ACC112 (cell line): ENCODE measurements around the gene MYH8.

Experiments
- H2AFZ ChIP-seq: fragments of 200-600 bp; sonication (generic); one replicate; pipeline ENCODE4 v1.6.0; 2017; ENCODE audit warnings: antibody characterized with exemption, low read length; ENCODE audit not compliant: unreplicated experiment
- H3K27ac ChIP-seq: fragments of 200-600 bp; sonication (generic); 2 replicates; pipeline ENCODE4 v1.5.1; 2014; ENCODE audit warnings: low read depth, mild to moderate bottlenecking, antibody characterized with exemption, low read length, moderate library complexity
- H3K27me3 ChIP-seq: fragments of 200-600 bp; sonication (generic); 2 replicates; pipeline ENCODE4 v1.6.1; 2014; ENCODE audit warnings: mild to moderate bottlenecking, antibody characterized with exemption, low read length, moderate library complexity, mixed read lengths; ENCODE audit not compliant: insufficient read depth
- H3K36me3 ChIP-seq: fragments of 200-600 bp; sonication (generic); 2 replicates; pipeline ENCODE4 v1.6.1; 2016; ENCODE audit warnings: mild to moderate bottlenecking, antibody characterized with exemption, low read length, moderate library complexity, mixed read lengths; ENCODE audit not compliant: insufficient read depth
- H3K4me1 ChIP-seq: fragments of 200-600 bp; sonication (generic); one replicate; pipeline ENCODE4 v1.6.1; 2016; ENCODE audit warnings: low read length, mixed read lengths; ENCODE audit not compliant: insufficient read depth, unreplicated experiment, control insufficient read depth
- H3K4me3 ChIP-seq: fragments of 200-600 bp; sonication (generic); 2 replicates; pipeline ENCODE4 v1.5.1; 2014; ENCODE audit warnings: mild to moderate bottlenecking, low read depth, low read length
- H3K79me2 ChIP-seq: fragments of 200-600 bp; sonication (generic); one replicate; pipeline ENCODE4 v1.6.0; 2016; ENCODE audit warnings: low read length; ENCODE audit not compliant: control insufficient read depth, unreplicated experiment, insufficient read depth

The MYH8 gene

DNA sequence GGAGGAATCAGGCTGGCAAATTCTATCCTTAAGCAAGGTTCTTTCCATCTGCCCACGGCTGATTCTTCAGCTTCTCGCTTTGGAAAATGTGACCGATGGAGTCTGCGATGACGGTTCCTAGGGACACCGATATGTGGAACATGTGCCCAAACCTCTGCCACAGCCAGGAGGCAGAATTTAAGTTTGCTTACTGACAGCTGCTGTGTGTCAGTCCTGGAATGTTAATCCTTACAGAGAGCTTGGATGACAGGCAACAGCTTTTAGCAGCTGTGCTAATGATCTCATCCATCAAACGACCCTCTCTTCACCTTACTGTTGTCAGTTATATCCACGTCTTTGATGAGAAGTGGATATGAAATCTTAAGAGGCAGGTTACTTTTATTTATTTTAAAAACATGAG is 37.6 kb downstream of the MYH8 start:
- H3K4me1 ChIP-seq: no peaks in the 10 kb centered on the region
- no peaks in the 10 kb centered on the region for H3K27me3 ChIP-seq
- no peaks in the 10 kb centered on the region for H3K79me2 ChIP-seq
- no peak overlapping the region for H2AFZ ChIP-seq
- H3K27ac ChIP-seq: no peak overlapping the region
- no peak overlapping the region for H3K4me3 ChIP-seq
- H3K36me3 ChIP-seq: no peaks in the 10 kb centered on the region

DNA sequence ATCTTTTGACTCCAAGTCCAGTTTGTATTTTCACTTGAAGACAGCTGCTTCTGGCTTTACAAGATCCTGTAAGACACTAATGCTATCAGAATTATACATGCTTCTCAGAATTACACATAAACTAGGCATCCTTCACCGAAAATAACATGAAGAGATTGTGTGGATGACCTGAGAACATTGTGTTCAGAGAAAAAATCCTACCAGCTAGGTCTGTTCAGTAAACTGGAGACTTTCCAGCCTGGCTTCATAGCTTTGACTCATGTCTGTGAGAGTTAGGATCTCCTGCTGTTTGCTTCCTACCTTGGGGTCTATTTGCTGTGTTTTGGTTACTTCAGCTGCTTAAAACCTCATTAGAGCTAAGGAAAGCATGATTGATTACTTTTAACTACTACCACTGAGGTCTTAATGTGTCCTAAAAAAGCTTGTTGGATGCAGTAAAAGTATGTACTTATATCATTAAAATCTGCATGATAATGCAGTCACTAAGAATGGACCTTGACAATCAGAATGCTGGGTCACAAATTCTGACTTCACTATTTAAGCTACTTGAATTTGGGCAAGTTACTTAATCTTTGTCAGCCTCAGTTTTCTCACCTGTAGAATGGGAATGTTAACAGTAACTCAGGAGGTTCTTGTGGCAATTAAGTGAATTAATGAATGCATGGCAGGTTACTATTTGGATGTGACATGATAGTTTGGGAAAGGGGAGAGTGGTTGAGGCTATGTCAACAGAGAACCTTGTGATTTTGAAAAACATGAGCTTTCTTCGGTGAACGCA is 40.9 kb downstream of the MYH8 start:
- no peak overlapping the region for H3K27ac ChIP-seq
- H3K27me3 ChIP-seq: no peaks in the 10 kb centered on the region
- H3K79me2 ChIP-seq: no peaks in the 10 kb centered on the region
- no peak overlapping the region for H2AFZ ChIP-seq
- no peak overlapping the region for H3K4me3 ChIP-seq
- no peaks in the 10 kb centered on the region for H3K36me3 ChIP-seq
- H3K4me1 ChIP-seq: no peaks in the 10 kb centered on the region

DNA sequence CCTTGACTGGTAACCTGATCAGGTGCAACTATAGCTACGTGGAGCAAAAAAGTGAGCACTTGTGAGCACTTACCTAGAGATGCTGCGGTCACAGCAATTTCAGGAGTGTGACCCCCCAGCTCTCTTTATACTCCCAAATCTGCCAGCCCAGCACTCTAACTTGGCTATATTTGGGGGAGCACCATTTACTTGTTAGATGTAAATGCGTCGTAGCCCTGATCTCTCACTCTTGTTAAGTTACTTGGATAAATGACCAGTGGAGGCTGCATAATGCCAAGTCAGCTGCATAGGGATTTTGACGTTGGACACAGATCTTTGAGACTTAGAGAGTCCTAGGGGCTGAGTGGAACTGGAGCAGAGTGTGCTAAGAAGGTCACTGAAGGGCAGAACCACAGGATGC is 48.8 kb downstream of the MYH8 start, which contains the start of gene MYH13:
MYH13 (minus strand) TSS at position 101 of the 400 bp plus-strand sequence. CDS start 8,476 bp downstream, outside the sequence.
- H2AFZ ChIP-seq: no peak within 1 kb of the TSS
- H3K27me3 ChIP-seq: no peaks in the 10 kb centered on the region
- H3K4me1 ChIP-seq: no peaks in the 10 kb centered on the region
- no peaks in the 10 kb centered on the region for H3K36me3 ChIP-seq
- H3K27ac ChIP-seq: no peak within 1 kb of the TSS
- H3K79me2 ChIP-seq: no peaks in the 10 kb centered on the region
- H3K4me3 ChIP-seq: no peak within 1 kb of the TSS

DNA sequence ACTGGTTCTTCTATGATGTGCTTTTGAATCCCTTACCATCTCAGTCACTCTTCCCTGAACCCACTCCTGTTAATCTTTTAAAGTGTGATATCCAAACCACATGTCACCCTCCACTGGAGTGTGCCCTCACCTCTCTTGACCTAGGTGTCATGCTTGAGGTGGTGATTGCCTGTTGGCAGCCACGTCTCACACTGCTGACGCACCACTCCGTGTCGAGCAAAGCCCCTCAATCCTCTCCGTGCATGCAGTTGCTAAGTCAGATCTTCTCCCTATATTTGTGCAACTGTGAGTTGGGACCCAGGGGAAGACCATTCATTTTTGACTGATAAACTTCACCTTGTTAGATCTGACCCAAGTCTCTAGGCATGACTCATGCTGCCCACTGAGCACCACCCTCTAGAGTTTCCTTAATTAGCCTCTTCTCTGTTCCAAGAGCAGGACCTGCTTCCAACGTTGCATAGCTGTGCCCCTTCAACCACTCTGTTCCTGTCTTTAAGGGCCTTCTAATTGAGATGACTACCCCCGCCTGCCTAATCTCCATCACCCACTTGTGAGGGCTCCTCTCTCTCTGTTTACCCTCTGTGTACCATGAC is 51.6 kb downstream of the MYH8 start:
- Histone ChIP-seq H3K4me1 (no peaks in the 10 kb centered on the region), H3K36me3 (no peaks in the 10 kb centered on the region), H3K79me2 (no peaks in the 10 kb centered on the region), H3K4me3 (no peak overlapping the region), H3K27me3 (no peaks in the 10 kb centered on the region), H2AFZ (no peak overlapping the region), H3K27ac (no peak overlapping the region)

DNA sequence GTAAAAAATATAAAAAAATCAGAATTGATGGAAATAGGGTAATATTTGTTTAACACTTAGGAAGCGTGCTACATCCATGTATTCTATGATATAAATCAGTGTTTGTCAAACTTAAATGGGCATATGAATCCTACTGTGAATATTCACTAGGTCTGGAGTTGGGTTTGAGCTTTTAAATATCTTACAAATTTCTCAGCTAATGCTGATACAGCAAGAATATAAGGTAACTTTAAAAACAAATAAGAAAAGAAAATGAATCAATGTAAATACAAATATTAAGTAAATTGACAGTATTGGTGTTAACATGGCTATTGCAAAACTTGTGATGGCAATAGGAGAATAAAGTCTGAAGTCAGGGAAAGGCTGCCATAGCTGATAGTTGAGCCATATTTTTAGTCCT is 52.5 kb downstream of the MYH8 start:
- Histone ChIP-seq H3K4me1 (no peaks in the 10 kb centered on the region), H2AFZ (no peak overlapping the region), H3K4me3 (no peak overlapping the region), H3K36me3 (no peaks in the 10 kb centered on the region), H3K79me2 (no peaks in the 10 kb centered on the region), H3K27me3 (no peaks in the 10 kb centered on the region), H3K27ac (no peak overlapping the region)

DNA sequence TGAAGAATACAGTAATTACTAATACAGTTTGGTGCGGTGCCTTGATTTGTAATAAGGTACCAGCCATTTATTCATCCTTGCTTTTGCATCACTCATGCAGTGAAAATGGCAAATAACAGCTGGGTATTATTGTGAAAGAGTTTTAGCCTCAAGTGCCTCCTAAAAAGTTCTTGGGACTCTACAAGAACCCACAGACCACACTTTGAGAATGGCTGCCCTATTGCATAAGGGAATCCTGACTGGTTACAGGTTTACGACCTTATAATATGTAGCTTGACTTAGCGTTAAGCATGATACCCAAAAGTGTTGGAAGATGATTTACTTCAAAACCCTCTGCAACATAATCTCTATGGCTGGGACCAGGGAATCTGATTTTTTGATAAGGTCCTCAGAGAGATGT is 53.2 kb downstream of the MYH8 start:
- no peaks in the 10 kb centered on the region for H3K36me3 ChIP-seq
- no peaks in the 10 kb centered on the region for H3K4me1 ChIP-seq
- no peaks in the 10 kb centered on the region for H3K79me2 ChIP-seq
- no peak overlapping the region for H2AFZ ChIP-seq
- no peak overlapping the region for H3K4me3 ChIP-seq
- H3K27ac ChIP-seq: no peak overlapping the region
- H3K27me3 ChIP-seq: no peaks in the 10 kb centered on the region

DNA sequence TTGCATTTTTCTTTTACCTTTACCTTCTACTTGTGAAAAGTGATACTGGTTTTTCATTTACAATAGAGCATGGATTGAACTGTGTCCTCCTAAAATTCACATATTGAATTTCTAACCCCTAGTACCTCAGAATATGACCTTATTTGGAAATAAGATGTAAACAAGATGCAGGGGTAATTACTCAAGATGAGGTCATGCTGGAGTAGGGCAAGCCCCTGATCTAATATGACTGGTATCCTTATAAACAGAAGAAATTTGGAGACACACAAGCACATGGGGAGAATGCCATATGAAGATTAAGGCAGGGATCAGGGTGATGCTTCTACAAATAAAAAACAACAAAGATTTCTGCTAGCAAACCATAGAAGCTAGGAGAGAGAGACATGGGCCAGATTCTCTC is 61.2 kb downstream of the MYH8 start:
- Histone ChIP-seq H3K79me2 (no peaks in the 10 kb centered on the region), H2AFZ (no peak overlapping the region), H3K27me3 (no peaks in the 10 kb centered on the region), H3K4me1 (no peaks in the 10 kb centered on the region), H3K27ac (no peak overlapping the region), H3K36me3 (no peaks in the 10 kb centered on the region), H3K4me3 (no peak overlapping the region)

DNA sequence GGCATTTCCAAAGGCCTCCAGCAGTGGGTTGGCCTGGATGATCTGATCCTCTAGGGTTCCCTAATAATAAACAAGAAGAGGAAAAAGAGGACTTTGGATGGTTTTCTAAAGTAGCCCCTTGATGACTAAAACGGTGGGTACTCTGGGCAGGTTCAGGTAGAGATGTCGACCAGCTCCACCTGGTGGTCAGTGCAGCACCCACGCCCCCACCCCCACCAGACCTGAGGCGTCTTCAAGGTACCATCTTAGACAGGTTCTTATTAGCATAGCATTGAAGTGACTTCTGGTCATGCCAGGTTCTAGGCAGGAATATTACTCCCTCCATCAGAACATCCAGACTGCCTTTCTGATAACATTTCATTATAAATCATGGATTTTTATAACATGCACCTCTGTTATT is 64.0 kb downstream of the MYH8 start:
- no peaks in the 10 kb centered on the region for H3K27me3 ChIP-seq
- H3K4me3 ChIP-seq: no peak overlapping the region
- H3K36me3 ChIP-seq: no peaks in the 10 kb centered on the region
- H3K27ac ChIP-seq: no peak overlapping the region
- no peaks in the 10 kb centered on the region for H3K79me2 ChIP-seq
- no peaks in the 10 kb centered on the region for H3K4me1 ChIP-seq
- no peak overlapping the region for H2AFZ ChIP-seq

DNA sequence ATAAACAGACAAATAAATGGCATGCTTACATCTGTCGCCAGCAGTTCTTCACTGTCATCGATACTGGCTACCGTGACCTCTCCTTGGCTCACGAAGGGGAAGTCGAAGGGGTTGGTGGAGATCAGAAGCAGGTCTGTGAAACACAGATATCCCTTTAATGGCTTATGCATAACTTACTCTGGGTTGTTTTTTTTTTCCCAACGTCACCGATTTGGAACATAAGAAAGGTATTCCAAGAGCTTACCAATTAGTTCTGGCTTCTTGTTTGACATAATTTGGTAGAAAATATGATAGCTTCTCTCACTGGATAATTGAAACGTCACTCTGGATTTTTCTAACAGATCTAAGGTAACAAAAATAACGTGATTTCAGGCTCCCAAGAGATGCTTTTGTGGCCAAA is 67.1 kb downstream of the MYH8 start:
- H3K79me2 ChIP-seq: no peaks in the 10 kb centered on the region
- H3K27me3 ChIP-seq: no peaks in the 10 kb centered on the region
- H3K27ac ChIP-seq: no peak overlapping the region
- no peaks in the 10 kb centered on the region for H3K4me1 ChIP-seq
- no peaks in the 10 kb centered on the region for H3K36me3 ChIP-seq
- no peak overlapping the region for H3K4me3 ChIP-seq
- H2AFZ ChIP-seq: no peak overlapping the region

DNA sequence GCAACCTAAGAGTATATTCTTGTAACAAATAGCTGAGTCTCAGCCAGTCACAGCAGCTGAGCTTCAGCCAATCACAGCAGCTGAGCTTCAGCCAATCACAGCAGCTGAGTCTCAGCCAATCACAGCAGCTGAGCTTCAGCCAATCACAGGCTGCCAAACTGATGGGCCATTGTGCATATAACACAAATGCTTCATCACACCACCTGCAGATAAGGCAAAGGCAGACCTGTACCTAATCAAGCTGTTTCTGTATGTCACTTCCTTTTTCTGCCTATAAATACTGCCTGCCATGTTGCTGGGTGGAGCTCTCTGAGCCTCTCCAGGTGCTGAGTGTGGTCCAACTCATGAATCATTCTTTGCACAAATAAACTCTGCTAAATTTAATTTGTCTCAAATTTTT is 68.9 kb downstream of the MYH8 start:
- Histone ChIP-seq H3K79me2 (no peaks in the 10 kb centered on the region), H3K4me1 (no peaks in the 10 kb centered on the region), H3K36me3 (no peaks in the 10 kb centered on the region), H2AFZ (no peak overlapping the region), H3K27ac (no peak overlapping the region), H3K4me3 (no peak overlapping the region), H3K27me3 (no peaks in the 10 kb centered on the region)

DNA sequence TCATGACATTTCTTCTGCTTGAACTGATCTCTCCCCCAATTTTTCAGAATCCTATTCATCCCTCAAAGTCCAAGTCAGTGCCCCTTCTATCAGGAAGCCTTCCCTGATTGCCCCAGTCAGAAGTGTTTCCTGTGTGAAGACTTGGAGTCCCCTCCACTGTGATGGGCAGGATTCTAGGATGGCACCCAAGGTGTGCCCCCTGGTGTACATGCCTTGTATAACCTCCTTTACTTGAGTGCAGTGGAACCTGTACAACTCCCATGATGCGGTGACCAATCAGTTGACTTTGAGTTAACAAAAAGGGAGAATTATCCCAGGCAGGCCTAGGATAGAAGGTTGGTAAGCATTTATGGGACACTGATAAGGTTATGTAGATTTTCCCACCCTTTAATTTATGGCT is 72.3 kb downstream of the MYH8 start:
- Histone ChIP-seq H3K27ac (no peak overlapping the region), H3K4me1 (no peaks in the 10 kb centered on the region), H2AFZ (no peak overlapping the region), H3K79me2 (no peaks in the 10 kb centered on the region), H3K27me3 (no peaks in the 10 kb centered on the region), H3K36me3 (no peaks in the 10 kb centered on the region), H3K4me3 (no peak overlapping the region)
